ENCODE data around the gene RNF150.

The RNF150 gene

DNA sequence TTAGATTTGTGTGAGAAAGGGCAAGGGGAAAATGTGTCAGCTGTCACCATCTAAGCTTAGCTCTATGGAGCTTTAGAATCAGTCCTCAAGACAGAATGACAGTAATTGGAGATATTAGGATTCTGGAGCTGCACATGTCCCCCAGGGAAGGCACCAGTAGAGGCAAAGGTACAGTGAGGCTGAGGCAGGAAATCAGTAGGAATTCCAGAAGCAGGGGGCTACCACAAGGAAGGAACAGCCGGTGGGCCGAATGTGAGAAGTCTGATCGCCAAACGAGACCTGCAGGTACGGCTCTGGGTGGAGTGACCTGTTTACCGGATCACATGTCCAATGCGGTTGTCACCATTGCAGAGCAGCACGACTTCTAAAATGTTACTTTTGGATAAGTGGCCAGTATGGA is 52.6 kb downstream of the RNF150 start:
- TF ChIP-seq PPARA (CRISPR knock-in tag; IDR thresholded peaks at IDR 0.05; ENCODE audit: borderline replicate concordance), result no peak
- no peak for TF ChIP-seq ISL1 (CRISPR knock-in tag; IDR thresholded peaks at IDR 0.05)
- TF ChIP-seq, protein P1, sequence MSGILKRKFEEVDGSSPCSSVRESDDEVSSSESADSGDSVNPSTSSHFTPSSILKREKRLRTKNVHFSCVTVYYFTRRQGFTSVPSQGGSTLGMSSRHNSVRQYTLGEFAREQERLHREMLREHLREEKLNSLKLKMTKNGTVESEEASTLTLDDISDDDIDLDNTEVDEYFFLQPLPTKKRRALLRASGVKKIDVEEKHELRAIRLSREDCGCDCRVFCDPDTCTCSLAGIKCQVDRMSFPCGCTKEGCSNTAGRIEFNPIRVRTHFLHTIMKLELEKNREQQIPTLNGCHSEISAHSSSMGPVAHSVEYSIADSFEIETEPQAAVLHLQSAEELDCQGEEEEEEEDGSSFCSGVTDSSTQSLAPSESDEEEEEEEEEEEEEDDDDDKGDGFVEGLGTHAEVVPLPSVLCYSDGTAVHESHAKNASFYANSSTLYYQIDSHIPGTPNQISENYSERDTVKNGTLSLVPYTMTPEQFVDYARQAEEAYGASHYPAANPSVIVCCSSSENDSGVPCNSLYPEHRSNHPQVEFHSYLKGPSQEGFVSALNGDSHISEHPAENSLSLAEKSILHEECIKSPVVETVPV (CRISPR knock-in tag; IDR thresholded peaks at IDR 0.05), result no peak
- no peak for TF ChIP-seq ZNF8 (CRISPR knock-in tag; IDR thresholded peaks at IDR 0.05)
- TF ChIP-seq CSDC2 (CRISPR knock-in tag; IDR thresholded peaks at IDR 0.05), result no peak
- TF ChIP-seq GLIS3 (CRISPR knock-in tag; IDR thresholded peaks at IDR 0.05), result no peak
- TF ChIP-seq BACH2 (CRISPR knock-in tag; IDR thresholded peaks at IDR 0.05; ENCODE audit: borderline replicate concordance), result no peak
- TF ChIP-seq, protein P2, sequence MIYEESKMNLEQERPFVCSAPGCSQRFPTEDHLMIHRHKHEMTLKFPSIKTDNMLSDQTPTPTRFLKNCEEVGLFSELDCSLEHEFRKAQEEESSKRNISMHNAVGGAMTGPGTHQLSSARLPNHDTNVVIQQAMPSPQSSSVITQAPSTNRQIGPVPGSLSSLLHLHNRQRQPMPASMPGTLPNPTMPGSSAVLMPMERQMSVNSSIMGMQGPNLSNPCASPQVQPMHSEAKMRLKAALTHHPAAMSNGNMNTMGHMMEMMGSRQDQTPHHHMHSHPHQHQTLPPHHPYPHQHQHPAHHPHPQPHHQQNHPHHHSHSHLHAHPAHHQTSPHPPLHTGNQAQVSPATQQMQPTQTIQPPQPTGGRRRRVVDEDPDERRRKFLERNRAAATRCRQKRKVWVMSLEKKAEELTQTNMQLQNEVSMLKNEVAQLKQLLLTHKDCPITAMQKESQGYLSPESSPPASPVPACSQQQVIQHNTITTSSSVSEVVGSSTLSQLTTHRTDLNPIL (CRISPR knock-in tag; IDR thresholded peaks at IDR 0.05; ENCODE audit: low read depth), result no peak
- no peak for TF ChIP-seq ZFP3 (CRISPR knock-in tag; IDR thresholded peaks at IDR 0.05)
- TF ChIP-seq, protein P3, sequence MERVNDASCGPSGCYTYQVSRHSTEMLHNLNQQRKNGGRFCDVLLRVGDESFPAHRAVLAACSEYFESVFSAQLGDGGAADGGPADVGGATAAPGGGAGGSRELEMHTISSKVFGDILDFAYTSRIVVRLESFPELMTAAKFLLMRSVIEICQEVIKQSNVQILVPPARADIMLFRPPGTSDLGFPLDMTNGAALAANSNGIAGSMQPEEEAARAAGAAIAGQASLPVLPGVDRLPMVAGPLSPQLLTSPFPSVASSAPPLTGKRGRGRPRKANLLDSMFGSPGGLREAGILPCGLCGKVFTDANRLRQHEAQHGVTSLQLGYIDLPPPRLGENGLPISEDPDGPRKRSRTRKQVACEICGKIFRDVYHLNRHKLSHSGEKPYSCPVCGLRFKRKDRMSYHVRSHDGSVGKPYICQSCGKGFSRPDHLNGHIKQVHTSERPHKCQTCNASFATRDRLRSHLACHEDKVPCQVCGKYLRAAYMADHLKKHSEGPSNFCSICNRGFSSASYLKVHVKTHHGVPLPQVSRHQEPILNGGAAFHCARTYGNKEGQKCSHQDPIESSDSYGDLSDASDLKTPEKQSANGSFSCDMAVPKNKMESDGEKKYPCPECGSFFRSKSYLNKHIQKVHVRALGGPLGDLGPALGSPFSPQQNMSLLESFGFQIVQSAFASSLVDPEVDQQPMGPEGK (CRISPR knock-in tag; IDR thresholded peaks at IDR 0.05; ENCODE audit: borderline replicate concordance), result no peak
- TF ChIP-seq ZC3H10 (CRISPR knock-in tag; IDR thresholded peaks at IDR 0.05), result no peak
- TF ChIP-seq TCF4 (CRISPR knock-in tag; IDR thresholded peaks at IDR 0.05; ENCODE audit: borderline replicate concordance), result no peak
- no peak for TF ChIP-seq ZNF70 (CRISPR knock-in tag; IDR thresholded peaks at IDR 0.05)
- TF ChIP-seq RARB (CRISPR knock-in tag; IDR thresholded peaks at IDR 0.05), result no peak
- no peak for TF ChIP-seq OSR1 (CRISPR knock-in tag; IDR thresholded peaks at IDR 0.05)
- ATAC-seq, result no peak

GRCh38 chr4:141079393-141079930 is 53.8 kb downstream of the RNF150 start:
- no peak for TF ChIP-seq BACH2 (CRISPR knock-in tag; IDR thresholded peaks at IDR 0.05; ENCODE audit: borderline replicate concordance)
- TF ChIP-seq, protein P2 (CRISPR knock-in tag; IDR thresholded peaks at IDR 0.05; ENCODE audit: low read depth), result no peak
- TF ChIP-seq ZNF8 (CRISPR knock-in tag; IDR thresholded peaks at IDR 0.05), result no peak
- no peak for TF ChIP-seq TSHZ2 (CRISPR knock-in tag; IDR thresholded peaks at IDR 0.05)
- no peak for TF ChIP-seq RARB (CRISPR knock-in tag; IDR thresholded peaks at IDR 0.05)
- TF ChIP-seq ZNF565 (CRISPR knock-in tag; conservative IDR thresholded peaks at IDR 0.05; ENCODE audit: low read depth), result no peak
- TF ChIP-seq, protein P4, sequence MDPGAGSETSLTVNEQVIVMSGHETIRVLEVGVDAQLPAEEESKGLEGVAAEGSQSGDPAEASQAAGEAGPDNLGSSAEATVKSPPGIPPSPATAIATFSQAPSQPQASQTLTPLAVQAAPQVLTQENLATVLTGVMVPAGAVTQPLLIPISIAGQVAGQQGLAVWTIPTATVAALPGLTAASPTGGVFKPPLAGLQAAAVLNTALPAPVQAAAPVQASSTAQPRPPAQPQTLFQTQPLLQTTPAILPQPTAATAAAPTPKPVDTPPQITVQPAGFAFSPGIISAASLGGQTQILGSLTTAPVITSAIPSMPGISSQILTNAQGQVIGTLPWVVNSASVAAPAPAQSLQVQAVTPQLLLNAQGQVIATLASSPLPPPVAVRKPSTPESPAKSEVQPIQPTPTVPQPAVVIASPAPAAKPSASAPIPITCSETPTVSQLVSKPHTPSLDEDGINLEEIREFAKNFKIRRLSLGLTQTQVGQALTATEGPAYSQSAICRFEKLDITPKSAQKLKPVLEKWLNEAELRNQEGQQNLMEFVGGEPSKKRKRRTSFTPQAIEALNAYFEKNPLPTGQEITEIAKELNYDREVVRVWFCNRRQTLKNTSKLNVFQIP (CRISPR knock-in tag; IDR thresholded peaks at IDR 0.05; ENCODE audit: borderline replicate concordance, low read depth), result no peak
- TF ChIP-seq TOX (CRISPR knock-in tag; IDR thresholded peaks at IDR 0.05; ENCODE audit: borderline replicate concordance), result no peak
- TF ChIP-seq ZC3H10 (CRISPR knock-in tag; IDR thresholded peaks at IDR 0.05), result no peak
- TF ChIP-seq OSR1 (CRISPR knock-in tag; IDR thresholded peaks at IDR 0.05), result no peak
- no peak for TF ChIP-seq ZFP30 (CRISPR knock-in tag; IDR thresholded peaks at IDR 0.05)
- TF ChIP-seq, protein P3 (CRISPR knock-in tag; IDR thresholded peaks at IDR 0.05; ENCODE audit: borderline replicate concordance), result no peak
- TF ChIP-seq TCF4 (CRISPR knock-in tag; IDR thresholded peaks at IDR 0.05; ENCODE audit: borderline replicate concordance), result no peak
- no peak for TF ChIP-seq ARNTL (CRISPR knock-in tag; IDR thresholded peaks at IDR 0.05; ENCODE audit: borderline replicate concordance, low read depth)
- no peak for TF ChIP-seq SNAI2 (CRISPR knock-in tag; IDR thresholded peaks at IDR 0.05)
- TF ChIP-seq ESRRG (CRISPR knock-in tag; IDR thresholded peaks at IDR 0.05), result no peak
- TF ChIP-seq, protein P1 (CRISPR knock-in tag; IDR thresholded peaks at IDR 0.05), result no peak
- TF ChIP-seq ZFP3 (CRISPR knock-in tag; IDR thresholded peaks at IDR 0.05), result no peak
- TF ChIP-seq PPARA (CRISPR knock-in tag; IDR thresholded peaks at IDR 0.05; ENCODE audit: borderline replicate concordance), result no peak
- no peak for TF ChIP-seq CSDC2 (CRISPR knock-in tag; IDR thresholded peaks at IDR 0.05)
- ATAC-seq, result no peak

Data from SK-N-SH treated with all-trans-retinoic acid at 6 μM for 48 hours (cell line).